HG02943 (cell line): ENCODE measurements around the gene UBE2U.
"Not testable (repeated sequence)": the region's sequence is repeated elsewhere in the genome, so short reads cannot be mapped to it uniquely, and the experiment has no call there.

Experiments used
- ATAC-seq: cut with Tn5 transposase; IDR thresholded peaks from one replicate; pipeline ENCODE4 v1.9.1; 2021; ENCODE audit warnings: mild to moderate bottlenecking, low read depth, moderate library complexity; ENCODE audit not compliant: unreplicated experiment

Gene UBE2U

GRCh38 chr1:64187646-64188045 lies 15.8 kb upstream of the UBE2U start:
- no peak for ATAC-seq

- no peak for ATAC-seq
Measured at GRCh38 chr1:64192290-64192689, 11.1 kb upstream of the UBE2U start.

DNA sequence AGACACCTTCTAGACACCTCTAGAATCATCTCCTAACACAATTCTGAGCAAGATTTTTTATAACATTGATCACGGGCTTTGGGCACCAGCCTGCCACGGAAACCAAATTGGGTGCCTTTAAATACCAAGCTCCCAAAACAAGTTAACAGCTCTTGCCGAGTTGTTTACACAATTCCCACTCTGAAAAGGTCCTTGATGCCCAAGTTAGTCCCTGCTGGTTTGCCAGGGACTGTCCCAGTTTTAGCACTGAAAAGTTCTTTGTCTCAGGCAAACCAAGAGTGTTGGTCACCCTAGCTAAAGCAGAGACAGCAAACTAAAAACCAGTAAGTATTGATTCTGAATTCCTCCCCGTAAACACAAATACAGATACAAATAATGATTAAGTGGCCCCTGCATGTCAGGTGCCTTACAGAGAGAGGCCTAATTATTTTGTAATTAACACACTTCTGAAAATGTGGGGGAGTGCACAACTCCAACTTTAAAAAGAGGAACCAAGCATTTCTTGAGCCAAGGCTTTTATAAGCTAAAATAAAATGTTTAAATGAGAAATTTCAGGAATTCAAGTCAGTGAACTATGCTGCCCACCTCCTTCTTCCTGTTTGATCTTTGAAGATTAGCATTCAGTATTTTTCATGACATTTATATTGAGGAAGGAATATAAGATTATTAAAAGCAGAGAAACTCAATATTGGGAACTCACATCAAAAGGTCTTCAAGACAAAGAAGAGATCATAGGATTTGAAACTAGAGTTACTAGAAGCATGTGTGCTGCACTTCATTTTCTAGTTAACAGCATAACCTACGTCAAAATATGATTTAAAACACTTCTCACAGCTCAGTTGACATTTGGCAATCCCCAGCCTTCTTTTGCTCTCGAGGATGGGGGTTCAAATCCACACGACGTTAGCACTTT lies 9.0 kb upstream of the UBE2U start:
- ATAC-seq = no peak

- no peak for ATAC-seq
Measured at GRCh38 chr1:64195081-64195395, 8.4 kb upstream of the UBE2U start.

DNA sequence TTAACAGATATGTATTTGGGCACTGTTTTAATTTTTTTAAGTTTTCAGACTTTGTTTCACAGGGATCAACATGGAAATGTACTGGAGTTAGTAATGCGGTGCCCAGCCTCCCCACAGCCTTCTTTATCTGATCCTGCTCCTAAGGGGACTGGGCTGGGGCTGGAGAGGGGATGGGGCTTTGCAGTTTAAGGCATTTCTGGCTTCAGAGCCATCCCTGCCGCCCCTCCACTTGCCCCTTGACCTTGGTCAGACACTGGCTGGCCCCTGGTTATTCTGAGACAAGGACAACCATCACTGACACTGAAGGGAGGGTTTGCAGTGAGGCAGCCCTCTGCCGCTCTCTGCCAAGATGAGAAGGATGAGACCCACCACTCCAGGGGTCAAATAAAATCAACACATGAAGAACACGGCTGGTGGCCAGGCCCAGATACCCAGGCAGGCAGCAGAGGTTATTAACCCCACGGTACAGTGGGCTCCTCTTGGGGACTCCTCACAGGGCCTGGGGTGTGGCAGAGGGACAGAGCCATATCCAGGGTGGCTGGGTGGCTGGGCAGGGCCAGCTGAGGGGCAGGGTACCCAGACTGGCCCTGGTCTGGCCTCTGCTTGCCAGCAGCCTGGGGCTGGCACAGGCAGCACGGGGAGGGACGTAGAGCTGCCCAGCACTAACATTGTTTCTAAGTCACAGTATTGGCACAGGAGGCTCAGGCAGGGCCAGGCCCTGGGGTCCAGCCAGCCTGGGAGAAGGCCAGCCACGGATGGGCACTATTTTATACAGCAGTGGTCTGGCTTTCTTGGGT lies 7.2 kb upstream of the UBE2U start:
- ATAC-seq = no peak

DNA sequence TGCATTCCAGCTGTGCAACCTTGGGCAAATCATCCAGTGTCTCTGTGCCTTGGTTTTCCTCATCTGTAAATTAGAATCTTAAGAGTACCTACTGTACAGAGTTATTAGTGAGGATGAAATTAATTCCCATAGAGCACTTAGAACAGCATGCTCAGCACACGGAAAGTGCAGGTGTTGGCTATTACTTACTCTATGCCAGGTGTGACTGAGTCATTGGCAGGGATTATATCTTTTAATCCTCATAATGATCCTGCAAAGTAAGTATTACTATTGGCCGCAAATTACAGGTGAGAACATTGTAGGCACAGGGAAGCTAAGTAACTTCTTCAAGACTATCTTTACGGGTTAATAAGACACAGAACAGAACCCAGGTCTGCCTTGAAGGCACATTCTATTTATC lies 6.3 kb upstream of the UBE2U start:
- ATAC-seq = no peak

DNA sequence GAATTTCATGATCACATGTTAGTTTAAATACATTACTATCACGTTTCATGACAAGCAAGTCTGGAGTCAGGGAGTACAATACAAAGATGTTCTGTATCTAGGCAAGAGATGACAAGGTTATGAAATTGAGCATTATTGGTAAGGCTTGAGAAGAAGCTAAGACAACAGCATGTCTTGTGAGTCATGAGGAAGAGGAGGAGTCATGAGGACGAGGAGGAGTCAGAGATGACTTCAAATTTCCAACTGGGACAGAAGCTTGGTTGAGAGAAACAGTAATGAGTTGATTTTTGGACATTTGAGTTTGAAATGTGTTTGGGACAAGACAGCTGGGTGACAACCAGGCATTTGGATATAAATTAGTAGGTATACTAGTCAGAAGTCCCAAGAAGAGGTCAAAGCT lies 4.3 kb upstream of the UBE2U start:
- no peak for ATAC-seq

GRCh38 chr1:64200064-64200463 lies 3.4 kb upstream of the UBE2U start:
- ATAC-seq = no peak

DNA sequence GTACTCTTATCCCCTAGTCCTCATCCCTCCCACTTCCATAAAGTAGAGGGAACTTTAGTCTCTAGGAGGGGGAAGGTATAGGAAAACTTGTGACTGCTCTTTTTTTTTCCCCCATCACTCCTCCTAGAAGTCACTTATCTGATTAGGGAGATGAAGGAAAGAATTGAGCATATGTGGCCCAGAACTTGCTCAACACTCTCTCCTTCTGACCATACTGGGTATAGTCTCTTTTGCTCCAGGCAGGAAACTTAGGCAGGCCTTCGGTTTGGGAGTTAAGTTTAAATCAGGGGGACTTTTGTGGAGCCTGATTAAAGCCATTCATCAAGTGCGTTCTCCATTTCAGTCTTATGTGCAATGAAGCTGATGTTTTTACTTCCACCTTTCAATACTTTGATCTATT lies 5.8 kb downstream of the UBE2U start:
- no peak for ATAC-seq

DNA sequence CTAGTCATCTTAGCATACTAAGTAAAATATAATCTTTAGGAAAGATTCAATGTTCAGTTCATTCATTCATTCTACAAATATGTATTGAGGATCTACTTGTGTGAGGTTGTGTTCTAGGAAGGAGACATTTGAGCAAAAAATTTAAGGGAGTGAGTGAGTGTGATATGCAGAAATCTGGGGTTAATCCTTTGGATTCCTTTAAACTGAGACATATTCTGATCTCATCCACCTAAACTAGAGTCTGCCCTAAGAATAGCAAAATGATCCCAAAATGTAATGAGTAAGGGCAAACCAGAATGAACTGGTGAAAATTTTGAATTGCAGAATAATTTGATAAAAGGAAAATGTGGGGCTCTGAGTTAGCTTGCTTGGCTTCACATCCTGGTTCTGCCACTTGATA lies 8.6 kb downstream of the UBE2U start:
- ATAC-seq = no peak

- no peak for ATAC-seq
Measured at GRCh38 chr1:64215576-64215975, 12.2 kb downstream of the UBE2U start.

DNA sequence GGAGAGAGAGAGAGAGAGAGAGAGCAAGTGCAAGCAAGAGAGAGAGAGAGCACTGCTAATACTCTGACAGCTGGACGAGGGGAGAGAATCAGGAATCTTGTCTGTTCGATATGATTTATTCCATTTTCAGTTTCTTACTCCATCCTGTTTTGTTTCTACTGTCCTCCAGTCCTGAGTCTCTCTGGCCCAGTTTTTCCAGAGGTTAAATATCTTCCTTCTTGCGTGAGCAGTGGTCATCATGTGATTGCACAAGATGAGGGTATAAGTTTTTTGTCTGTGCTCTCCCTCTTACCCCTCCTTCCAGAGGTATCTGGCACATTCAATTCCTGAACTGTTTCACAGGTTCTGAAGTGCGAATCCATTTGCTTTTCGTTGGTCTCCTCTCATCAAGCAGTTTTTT lies 16.8 kb downstream of the UBE2U start:
- ATAC-seq = no peak

DNA sequence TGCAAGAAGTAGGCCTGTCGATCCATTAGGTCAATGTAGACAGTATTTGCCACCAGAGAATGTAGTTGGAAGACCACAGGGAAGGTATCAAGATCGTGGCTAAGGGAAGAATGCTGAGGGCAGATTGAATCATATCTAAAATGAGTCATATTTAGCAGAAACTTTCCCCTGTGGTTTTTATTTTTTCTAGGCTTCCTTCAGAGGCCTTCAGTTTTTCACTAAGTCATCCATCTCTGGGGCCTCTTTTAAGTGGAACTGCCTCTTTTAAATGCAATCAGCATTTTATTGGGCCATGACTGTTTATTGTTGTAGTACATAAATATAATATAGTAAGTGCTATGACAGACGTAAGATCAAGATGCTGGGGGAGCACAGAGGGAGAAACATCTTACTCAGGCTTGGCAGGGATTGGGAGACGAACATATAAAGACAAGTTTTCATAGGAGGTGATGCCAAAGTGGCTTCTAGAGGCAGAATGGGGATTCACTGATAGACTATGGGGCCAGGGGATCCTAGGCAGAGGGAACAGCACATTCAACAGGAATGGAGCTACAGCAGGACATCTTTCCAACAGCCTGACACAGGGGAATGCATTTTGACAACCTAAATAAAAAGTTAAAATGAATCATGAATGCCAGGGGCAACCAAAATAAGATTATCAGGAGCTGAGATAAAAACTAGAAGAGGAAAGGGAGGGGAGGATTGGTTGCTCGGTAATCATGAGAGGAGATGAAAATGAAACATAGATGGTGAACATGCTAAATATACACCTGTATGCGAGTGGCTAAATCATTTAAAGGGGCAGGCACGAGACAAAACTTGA lies 20.1 kb downstream of the UBE2U start:
- ATAC-seq = no peak

- not testable (repeated sequence) for ATAC-seq
Measured at GRCh38 chr1:64224236-64224635, 20.8 kb downstream of the UBE2U start.

- no peak for ATAC-seq
Measured at GRCh38 chr1:64228167-64228957, 24.9 kb downstream of the UBE2U start.

GRCh38 chr1:64229307-64229706 lies 25.9 kb downstream of the UBE2U start:
- no peak for ATAC-seq

DNA sequence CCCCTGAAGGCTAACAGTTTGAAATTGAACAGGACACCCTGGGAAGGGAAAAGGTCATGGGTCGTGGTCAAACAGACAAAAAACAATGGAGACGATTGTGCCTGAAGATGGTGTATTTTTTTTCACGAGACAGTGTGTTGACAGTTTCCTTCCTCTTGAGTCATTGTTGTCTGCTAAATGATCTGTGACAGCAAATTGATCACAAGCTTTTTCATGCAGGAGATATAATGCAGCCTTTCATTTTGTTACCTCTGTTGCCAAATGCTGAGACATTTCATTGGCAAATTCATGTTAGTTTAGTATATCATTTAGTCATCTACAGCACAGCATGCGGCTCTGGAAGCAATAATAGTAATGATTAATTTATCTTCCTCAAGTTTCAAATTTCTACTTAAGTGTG lies 27.7 kb downstream of the UBE2U start:
- no peak for ATAC-seq

DNA sequence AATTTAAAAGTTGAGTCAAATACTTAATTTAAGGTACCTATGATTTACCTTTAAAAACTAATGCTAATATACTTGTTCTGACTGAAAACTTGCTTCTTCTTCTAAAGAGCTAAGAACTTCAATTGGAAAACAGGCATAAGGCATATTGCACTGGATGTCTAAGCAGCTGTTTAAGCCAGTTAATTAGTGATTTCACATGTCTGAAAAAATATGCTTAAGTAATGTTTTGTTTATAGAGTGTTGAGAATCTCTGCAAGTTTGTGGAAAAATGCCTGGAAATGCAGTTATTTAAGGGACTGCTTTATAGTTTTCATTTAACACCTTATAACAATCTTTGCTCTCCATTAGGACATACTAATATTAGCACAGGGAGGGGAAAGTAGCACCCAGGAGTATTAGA lies 28.2 kb downstream of the UBE2U start:
- ATAC-seq = no peak

GRCh38 chr1:64234714-64235113 lies 31.3 kb downstream of the UBE2U start:
- no peak for ATAC-seq

DNA sequence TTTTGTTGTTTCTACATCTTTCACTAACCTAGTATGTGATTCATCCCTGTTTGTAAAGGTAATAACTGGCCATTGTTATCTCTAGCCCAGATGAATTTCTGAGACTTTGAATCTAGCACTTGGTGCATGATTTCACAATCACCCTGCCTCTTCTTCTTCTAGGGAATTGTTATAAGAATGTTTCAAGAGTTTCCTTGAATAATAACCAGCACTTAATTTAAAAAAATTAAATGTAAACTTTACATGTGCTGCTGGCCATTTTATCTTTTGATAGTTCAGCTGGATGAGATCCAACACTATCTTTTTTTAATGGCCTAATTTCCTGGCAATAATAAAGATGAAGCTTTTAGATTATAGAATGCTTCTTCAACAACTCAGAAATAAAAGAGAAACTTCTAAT lies 31.8 kb downstream of the UBE2U start:
- no peak for ATAC-seq
